Choroid plexus epithelial cell (primary cell): ENCODE measurements around the gene TMEM263.
"Not testable (repeated sequence)": the region's sequence is repeated elsewhere in the genome, so short reads cannot be mapped to it uniquely, and the experiment has no call there.

Experiments
- DNase-seq: peaks from one replicate; pipeline ENCODE4 v3.0.0-alpha.2; 2010; ENCODE audit warnings: low read depth
- H3K4me3 ChIP-seq: 2 replicates; pipeline ENCODE4 v1.5.1; 2011; ENCODE audit warnings: low read depth, mild to moderate bottlenecking, control low read depth, low read length, moderate library complexity
- TF ChIP-seq, protein P1 (sequence below): conservative IDR thresholded peaks from 2 replicates; pipeline ENCODE4 v1.5.1; 2011; ENCODE audit warnings: low read depth, mild to moderate bottlenecking, control low read depth, inconsistent platforms, low read length, moderate library complexity

Gene TMEM263

DNA sequence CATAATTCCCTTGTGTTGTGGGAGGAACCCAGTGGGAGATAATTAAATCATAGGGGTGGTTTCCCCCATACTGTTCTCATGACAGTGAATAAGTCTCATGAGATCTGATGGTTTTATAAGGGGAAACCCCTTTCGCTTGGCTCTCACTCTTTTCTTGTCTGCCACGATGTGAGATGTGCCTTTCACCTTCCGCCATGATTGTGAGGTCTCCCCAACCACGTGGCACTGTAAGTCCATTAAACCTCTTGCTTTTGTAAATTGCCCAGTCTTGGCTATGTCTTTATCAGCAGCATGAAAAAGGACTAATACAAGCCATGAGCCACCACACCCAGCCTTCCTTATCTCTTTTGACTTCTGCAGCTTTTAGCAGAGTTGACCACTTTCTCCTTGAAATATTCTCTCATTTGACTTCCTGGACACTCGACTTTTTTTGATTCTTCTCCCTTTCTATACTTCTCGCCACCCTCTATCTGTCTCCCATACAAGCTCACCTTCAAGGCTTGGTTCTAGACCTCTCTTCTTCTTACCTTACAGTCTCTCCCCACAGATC, 29.0 kb downstream of the TMEM263 start:
- TF ChIP-seq, protein P1, sequence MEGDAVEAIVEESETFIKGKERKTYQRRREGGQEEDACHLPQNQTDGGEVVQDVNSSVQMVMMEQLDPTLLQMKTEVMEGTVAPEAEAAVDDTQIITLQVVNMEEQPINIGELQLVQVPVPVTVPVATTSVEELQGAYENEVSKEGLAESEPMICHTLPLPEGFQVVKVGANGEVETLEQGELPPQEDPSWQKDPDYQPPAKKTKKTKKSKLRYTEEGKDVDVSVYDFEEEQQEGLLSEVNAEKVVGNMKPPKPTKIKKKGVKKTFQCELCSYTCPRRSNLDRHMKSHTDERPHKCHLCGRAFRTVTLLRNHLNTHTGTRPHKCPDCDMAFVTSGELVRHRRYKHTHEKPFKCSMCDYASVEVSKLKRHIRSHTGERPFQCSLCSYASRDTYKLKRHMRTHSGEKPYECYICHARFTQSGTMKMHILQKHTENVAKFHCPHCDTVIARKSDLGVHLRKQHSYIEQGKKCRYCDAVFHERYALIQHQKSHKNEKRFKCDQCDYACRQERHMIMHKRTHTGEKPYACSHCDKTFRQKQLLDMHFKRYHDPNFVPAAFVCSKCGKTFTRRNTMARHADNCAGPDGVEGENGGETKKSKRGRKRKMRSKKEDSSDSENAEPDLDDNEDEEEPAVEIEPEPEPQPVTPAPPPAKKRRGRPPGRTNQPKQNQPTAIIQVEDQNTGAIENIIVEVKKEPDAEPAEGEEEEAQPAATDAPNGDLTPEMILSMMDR = no peak
- H3K4me3 ChIP-seq = no peak overlapping the region
- DNase-seq = no peak

DNA sequence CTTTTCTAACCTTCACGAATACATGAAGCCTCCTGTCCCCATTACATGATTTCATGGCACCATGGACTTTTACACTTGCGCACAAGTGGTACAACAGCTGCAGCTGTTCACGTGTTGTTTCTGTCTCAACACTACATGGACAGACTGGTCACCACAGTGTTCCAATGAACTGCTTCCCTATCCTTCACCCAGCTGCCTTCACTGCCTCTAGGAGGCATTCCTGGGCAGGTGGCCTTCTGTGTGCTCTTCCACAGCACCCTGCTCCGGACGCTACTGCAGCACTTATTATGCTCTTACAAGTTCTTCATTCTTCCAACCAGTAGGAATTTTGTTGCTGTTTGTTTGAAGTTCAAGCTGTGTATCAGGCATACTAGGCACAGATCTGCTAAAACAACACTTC, 29.8 kb downstream of the TMEM263 start:
- H3K4me3 ChIP-seq = no peak overlapping the region
- DNase-seq = no peak
- TF ChIP-seq, protein P1 = no peak

DNA sequence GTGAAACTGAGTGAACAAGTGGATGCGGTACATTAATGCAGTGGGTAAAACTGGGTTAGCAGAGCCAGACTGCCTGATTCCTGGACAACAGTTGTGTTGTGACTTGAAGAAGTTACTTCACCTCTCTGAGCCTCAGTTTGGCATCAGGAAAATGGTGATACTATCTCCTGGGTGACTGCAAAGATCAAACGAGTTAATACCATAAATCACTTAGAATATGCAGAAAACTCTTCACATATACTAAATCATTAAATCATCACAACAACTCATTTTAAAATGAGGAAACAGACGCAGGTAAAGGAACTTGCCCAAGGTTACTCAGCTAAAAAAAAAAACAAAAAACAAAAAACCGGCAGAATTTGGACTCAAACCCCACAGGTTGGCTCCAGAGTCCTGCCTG, 30.4 kb downstream of the TMEM263 start:
- peak overlapping the region; percentile 87 for H3K4me3 ChIP-seq
- TF ChIP-seq, protein P1 = no peak
- no peak for DNase-seq

DNA sequence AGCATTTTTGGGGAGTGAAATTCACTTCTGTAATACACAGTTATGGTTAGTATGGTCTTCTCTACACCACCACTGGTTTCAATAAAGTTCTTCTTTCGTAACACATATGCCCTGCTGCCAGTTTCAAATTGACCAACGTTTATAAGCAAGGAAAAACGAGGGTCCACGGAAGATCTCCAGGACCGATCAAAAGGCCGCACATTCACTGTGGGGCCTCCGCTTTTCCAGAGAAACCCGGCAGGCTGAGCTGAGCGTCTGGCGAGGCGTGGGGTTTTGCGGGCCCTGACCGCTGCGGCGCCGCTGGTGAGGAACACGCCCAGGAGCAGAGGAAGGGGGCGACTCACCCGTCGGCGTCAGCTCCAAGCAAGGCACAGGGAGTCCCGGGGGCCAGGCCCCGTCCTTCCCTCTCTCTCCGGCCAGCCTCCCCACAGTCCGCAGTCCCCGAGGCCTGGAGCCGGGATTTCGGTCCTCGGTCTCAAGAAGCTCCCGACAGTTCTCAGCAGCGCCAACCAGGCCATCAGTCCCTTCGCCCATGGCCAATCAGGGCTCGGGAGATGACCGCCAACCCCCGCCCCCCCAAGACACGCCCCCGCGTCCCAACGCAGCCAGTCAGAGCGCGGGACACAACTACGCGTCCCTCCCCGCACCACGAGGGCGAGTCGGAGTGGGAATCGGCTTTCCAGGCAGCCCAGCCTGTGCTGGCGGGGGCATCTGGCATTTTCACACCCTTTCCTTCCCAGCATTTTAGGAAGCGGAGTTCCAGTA, 31.1 kb downstream of the TMEM263 start, which contains the start of gene MTERF2:
MTERF2 (minus strand) TSS at position 522 of the 765 bp plus-strand sequence. CDS start 8,432 bp downstream, outside the sequence.
- TF ChIP-seq, protein P1 = peak; percentile 13
- H3K4me3 ChIP-seq = peak within 1 kb of the TSS; percentile 87
- peak; percentile 96 for DNase-seq

DNA sequence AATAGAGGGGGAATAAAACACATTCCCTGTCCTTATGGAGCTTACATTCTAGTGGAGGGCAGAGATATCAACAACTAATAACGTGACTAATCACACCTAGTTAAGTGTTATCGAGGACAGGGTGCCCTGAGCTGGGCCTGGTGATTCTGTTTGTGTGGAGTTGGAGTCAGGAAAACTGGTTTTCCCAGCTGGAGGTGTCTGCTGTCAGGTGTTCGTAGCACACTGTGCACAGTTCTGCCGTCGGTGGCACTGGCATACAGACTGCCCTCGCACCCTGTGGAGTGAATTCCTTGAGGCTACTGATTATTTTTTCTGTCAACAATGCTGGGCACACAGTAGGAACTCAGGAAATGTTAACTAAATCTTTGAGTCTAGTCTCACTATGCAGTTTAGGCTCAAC, 32.1 kb downstream of the TMEM263 start:
- no peak overlapping the region for H3K4me3 ChIP-seq
- TF ChIP-seq, protein P1 = no peak
- DNase-seq = no peak

DNA sequence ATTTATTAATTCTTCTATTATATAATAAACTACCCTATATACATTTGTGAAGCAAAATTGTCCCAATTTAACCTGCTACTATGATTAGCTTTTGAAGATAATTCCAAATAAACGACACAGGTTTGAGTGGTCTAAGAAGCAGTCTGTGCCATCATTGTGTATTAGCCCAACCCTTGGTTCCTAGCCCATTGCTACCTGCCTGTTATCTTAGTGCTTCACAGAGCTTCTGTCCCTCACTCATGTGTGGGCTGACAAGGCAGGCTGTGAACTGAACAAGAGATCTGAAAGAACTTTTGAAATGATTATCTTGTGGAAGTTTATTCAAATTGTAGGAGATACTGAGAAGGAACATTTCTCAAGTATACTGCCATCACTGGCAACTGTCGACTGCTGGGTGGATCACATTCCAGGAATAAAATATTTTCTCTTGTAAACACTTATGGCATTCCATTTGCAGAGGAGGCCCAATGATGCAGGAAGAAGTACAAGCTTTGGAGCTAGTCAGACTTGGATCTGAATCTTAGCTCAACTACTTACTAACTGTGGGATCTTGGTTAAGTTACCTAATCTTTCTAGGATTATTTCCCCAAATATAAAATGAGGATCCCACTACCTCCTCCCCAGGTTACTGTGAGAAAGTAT, 39.0 kb downstream of the TMEM263 start:
- H3K4me3 ChIP-seq = no peak overlapping the region
- TF ChIP-seq, protein P1 = no peak
- peak; percentile 81 for DNase-seq

DNA sequence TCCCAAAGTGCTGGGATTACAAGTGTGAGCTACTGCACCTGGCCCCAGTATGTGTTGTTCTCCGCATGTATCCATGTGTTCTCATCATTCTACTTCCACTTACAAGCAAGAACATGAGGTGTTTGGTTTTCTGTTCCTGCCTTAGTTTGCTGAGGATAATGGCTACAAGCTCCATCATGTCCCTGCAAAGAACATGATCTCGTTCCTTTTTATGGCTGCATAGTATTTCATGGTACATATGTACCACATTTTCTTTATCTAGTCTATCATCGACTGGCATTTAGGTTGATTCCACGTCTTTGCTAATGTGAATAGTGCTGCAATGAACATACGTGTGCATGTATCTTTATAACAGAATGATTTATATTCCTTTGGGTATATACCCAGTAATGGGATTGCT, 40.4 kb downstream of the TMEM263 start:
- not testable (repeated sequence) for DNase-seq

More for the DNA sequence above, 40.4 kb downstream of the TMEM263 start:
- not testable (repeated sequence) for H3K4me3 ChIP-seq
